AG09319 (cell line): ENCODE data around the gene TESMIN.

Experiments used
- DNase-seq: peaks from one replicate; pipeline ENCODE4 v3.0.0-alpha.2; 2010; ENCODE audit warnings: low read depth; ENCODE audit errors: extremely low read depth
- TF ChIP-seq, protein P1 (sequence below): IDR thresholded peaks from 2 replicates; pipeline ENCODE4 v1.5.1; 2011; ENCODE audit warnings: low read depth, mild to moderate bottlenecking, inconsistent platforms, low read length, moderate library complexity

TESMIN gene

DNA sequence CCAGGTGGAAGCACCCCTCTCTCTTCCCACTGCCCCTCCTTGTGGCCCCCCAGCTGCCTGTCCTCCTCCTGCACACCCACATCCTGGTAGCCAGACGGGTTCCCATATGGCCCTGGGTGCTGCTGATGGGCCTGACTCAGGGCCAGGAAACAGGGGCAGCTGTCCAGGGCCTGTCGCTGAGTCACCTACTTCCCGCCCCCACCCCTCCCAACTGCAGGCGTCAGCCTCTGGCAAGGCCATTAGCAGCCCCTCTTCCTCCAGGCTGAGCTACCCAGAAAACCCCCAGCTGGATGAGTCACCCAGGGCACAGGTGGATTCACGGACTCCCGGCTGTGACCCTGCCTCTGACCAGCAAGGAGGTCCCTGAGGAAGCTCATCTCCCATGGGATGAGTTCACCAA lies 73.9 kb downstream of the TESMIN start:
- TF ChIP-seq, protein P1, sequence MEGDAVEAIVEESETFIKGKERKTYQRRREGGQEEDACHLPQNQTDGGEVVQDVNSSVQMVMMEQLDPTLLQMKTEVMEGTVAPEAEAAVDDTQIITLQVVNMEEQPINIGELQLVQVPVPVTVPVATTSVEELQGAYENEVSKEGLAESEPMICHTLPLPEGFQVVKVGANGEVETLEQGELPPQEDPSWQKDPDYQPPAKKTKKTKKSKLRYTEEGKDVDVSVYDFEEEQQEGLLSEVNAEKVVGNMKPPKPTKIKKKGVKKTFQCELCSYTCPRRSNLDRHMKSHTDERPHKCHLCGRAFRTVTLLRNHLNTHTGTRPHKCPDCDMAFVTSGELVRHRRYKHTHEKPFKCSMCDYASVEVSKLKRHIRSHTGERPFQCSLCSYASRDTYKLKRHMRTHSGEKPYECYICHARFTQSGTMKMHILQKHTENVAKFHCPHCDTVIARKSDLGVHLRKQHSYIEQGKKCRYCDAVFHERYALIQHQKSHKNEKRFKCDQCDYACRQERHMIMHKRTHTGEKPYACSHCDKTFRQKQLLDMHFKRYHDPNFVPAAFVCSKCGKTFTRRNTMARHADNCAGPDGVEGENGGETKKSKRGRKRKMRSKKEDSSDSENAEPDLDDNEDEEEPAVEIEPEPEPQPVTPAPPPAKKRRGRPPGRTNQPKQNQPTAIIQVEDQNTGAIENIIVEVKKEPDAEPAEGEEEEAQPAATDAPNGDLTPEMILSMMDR: no peak
- DNase-seq: peak; percentile 3

DNA sequence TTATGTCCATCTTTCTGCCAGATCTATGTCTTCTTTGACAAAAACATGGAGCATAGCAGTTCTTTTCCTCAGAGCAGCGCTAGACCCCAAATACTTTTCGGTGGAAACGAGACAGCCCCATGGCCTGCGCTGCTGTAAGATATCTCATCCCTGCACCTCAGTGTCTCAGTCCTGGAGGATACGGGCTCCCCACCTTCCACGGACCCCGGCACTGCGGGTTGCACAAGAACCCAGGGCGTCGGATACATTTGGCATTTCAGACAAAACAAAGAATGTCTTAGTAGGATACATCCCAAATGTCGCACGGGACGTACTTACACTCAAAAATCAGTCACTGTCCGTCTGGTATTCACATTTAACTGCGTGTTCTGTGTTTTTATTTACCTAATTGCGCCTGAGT lies 76.9 kb downstream of the TESMIN start:
- no peak for DNase-seq
- TF ChIP-seq, protein P1: no peak

DNA sequence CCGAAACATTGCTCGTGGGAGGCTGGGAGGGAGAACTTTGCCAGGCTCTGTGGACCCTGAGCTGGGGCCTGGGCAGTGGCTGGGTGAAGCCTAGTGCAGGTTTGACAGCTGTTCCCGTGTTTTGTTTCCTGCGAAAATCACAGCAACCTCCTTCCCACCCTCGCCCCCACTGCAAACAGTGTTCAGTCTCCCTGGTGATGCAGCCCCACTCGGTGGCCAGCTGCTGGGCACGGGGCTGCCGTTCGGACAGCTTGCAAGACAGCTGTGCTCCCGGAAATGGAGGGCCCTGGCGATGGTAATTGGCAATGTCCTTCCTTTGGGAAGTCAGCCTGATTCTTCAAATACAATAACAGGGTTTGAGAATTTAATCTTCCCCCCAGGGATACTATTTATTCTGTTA lies 77.3 kb downstream of the TESMIN start:
- no peak for DNase-seq
- TF ChIP-seq, protein P1: no peak

DNA sequence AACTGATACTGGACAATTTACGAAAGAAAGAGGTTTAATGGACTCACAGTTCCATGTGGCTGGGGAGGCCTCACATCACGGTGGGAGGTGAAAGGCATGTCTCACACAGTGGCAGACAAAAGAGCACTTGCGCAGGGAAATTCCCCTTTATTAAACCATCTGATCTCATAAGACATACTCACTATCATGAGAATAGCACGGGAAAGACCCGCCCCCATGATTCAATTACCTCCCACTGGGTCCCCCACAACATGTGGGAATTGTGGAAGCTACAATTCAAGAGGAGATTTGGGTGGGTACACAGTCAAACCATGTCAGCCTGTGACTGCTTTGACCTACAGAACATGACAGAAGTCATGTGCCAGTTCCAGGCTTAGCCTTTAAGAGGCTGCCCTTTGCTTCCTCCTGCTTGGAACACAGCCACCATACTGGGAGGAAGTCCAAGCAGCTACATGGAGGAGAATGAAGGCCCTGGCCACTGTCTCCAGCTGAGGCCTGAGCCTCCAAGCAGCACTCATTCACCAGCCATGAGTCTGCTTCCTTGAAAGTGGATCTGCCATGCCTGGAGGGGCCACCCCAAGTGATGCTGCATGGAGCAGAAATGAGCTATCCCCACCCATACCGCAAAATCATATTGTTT lies 77.9 kb downstream of the TESMIN start:
- TF ChIP-seq, protein P1: no peak
- no peak for DNase-seq

DNA sequence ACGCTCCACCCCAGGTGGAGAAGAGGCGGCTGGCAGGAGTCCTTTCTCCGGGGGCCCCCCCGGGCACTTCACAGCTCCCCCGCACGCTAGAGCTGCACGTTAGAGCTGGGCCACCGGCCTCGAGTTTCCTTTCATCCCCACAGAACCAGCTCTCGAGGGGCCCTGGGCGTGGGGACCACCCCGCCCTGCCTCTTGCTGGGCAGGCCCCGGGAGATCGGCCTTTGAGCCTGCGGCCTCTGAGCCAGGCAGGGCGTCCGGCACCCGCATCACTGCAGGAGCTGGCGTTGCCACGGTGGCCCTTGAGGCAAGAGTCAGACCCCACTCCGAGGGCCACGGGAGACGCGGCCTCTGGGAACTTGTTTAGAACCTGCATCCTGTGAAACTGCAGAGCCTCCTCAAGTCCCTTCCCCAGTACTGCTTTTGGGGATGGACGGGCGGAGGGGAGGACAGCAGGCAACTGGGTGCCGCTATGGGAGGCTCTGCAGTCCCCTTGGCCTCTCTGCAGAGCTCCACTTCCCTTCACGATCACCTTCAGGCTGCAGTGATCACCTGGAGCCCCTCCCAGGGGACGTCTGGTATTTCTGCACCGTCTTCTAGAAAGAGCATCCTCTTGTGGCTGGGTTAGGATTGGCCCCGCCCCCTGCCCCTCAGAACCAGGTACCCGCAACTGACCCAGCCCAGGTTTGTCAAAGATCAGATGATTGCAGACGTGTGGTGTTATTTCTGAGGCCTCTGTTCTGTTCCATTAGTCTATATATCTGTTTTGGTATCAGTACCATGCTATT lies 80.9 kb downstream of the TESMIN start:
- DNase-seq: no peak
- TF ChIP-seq, protein P1: no peak

DNA sequence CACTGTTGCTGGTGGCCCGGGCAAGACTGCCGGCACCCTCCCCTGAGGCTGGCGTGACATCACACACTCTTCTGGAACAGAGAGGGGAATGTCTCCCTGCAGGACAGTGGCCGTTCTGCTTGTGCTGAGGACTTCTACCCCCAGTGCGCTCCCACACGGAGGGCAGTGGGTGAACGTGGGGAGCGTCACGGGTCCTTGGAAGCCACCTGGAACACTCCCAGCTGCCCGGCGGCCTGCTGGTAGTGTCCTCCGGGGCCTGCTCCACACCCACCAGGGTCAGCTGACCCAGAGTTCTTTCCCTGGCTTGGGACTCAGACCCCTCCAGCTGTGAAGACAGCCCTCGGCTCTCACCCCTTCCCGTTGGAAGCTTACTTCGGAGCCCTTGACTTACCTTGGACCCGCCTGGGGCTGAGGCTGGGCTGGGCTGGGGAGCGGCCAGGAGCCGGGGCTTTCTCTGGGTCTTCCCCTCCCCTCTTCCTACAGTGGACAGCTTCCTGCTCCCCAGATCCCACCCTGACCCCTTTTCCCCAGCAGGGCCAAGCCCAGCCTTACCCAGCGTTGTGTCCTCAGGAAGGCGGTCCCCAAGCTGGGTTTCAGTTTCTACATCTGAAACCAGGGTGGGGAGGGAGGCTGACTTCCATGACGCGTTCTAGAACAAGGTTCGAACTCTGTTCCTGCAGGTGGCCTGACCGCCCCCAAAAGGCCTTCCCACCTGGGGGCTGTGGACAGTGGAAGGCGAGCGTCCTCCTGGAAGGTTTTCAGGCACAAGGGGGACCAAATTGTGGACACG lies 81.8 kb downstream of the TESMIN start:
- no peak for DNase-seq

More for the DNA sequence above, 81.8 kb downstream of the TESMIN start:
- TF ChIP-seq, protein P1: no peak
